ENCODE measurements around the gene ADAMTS9.

ADAMTS9 gene

DNA sequence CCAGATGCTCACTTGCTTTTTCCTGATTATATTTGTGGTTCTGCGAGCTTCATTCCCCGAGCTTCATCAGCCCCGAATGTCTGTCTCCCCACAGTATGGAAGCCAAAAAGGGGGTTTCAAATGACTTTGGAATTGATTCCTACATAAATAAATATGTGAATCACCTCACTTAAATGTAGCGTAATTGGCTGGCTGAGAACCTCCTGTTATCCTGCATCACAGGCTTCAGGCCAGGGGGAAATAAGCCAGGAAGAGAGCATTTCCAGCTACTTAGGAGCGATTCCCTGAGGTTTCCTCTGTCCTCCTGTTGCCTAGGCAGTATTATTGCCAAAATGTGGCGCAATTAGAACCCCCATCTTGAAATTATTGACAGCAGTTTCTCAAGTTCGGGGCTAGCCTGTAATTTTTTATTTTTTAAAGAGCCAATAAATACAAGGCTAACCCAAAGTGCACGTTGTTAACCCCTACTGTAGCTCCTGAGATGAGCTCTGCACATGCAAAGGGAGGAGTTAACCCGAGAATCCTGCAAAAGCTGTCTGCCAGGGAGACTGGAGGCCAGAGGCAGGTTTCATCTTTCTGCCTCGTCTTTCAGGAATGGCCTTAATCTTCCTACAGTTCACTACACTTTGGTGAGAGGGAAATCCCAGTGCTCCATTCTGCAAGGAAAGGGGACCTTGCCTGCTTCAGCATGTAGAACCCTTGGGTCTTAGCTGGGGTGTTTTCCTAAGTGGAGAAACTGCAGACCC lies 148.2 kb downstream of the ADAMTS9 start:
- H3K4me3 ChIP-seq (ENCODE audit: low read depth, low read length), result no peak overlapping the region
- DNase-seq (ENCODE audit: low read depth), result peak; percentile 93
- TF ChIP-seq, protein P1, sequence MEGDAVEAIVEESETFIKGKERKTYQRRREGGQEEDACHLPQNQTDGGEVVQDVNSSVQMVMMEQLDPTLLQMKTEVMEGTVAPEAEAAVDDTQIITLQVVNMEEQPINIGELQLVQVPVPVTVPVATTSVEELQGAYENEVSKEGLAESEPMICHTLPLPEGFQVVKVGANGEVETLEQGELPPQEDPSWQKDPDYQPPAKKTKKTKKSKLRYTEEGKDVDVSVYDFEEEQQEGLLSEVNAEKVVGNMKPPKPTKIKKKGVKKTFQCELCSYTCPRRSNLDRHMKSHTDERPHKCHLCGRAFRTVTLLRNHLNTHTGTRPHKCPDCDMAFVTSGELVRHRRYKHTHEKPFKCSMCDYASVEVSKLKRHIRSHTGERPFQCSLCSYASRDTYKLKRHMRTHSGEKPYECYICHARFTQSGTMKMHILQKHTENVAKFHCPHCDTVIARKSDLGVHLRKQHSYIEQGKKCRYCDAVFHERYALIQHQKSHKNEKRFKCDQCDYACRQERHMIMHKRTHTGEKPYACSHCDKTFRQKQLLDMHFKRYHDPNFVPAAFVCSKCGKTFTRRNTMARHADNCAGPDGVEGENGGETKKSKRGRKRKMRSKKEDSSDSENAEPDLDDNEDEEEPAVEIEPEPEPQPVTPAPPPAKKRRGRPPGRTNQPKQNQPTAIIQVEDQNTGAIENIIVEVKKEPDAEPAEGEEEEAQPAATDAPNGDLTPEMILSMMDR (IDR thresholded peaks at IDR 0.05; ENCODE audit: low read depth, low read length, missing control alignments), result no peak
- in situ Hi-C loops (cut with HindIII; ENCODE audit: low sequenced_read_pairs), result loop anchor here (25.0 kb wide), 1 partner anchor 698 kb away; no protein-coding TSS in a partner anchor

DNA sequence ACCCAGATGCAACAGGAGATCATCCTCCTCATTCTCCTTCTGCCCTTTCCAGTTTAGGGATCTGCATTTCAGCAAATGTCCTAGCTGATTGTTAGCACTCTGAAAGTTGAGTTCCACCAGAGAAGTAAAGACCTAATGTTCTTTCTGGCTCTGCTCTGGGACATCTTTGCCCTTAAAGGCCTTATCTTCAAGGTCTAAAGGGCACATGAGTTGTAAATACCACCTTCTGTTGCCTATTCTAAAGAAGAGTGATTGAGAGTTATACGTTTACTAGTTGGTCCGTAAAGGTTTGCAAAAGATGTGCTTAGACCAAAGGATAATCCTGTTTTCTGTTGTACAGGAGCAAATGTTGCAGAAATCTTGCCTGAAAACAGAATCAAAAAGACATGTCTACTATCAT lies 151.6 kb downstream of the ADAMTS9 start:
- in situ Hi-C loops (cut with HindIII; ENCODE audit: low sequenced_read_pairs), result loop anchor here (25.0 kb wide), 1 partner anchor 701 kb away; no protein-coding TSS in a partner anchor
- TF ChIP-seq, protein P1 (IDR thresholded peaks at IDR 0.05; ENCODE audit: low read depth, low read length, missing control alignments), result no peak
- no peak for DNase-seq (ENCODE audit: low read depth)
- no peak overlapping the region for H3K4me3 ChIP-seq (ENCODE audit: low read depth, low read length)

DNA sequence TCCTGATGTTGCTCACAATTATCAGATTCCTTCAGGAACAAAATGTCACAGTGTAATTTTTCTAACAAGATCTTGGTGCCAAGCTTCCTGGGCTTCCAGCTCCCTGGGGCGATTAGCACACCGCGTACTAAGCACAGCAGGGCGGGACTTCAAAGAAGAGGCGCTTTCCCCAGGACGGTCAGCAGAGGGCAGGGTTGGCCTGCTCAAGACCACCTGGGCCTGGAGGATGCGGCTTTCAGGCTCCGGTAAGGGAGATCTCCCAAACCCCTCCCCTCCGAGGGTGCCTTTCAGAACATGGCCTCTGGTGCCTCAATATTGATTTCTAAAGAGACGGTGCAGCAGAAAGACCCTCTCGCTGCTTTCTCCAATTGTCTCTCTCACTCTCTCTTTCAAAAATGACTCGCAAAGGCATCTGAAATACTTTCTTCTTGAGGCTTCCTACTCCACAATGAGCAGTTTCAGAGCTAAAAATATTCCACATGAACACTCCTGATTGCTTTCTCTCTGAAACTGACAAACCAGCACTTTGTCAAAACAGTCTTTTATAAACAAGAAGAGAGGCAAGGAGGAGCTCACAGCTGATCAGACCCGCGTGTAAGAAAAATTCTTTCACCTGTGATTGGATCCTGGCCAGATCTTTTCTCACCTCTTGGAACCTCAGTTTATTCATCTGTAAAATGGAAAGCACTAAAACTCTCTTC lies 154.0 kb downstream of the ADAMTS9 start:
- in situ Hi-C loops (cut with HindIII; ENCODE audit: low sequenced_read_pairs), result loop anchor here (25.0 kb wide), 1 partner anchor 704 kb away; no protein-coding TSS in a partner anchor
- H3K4me3 ChIP-seq (ENCODE audit: low read depth, low read length), result no peak overlapping the region
- TF ChIP-seq, protein P1 (IDR thresholded peaks at IDR 0.05; ENCODE audit: low read depth, low read length, missing control alignments), result peak; percentile 90
- peak; percentile 85 for DNase-seq (ENCODE audit: low read depth)

DNA sequence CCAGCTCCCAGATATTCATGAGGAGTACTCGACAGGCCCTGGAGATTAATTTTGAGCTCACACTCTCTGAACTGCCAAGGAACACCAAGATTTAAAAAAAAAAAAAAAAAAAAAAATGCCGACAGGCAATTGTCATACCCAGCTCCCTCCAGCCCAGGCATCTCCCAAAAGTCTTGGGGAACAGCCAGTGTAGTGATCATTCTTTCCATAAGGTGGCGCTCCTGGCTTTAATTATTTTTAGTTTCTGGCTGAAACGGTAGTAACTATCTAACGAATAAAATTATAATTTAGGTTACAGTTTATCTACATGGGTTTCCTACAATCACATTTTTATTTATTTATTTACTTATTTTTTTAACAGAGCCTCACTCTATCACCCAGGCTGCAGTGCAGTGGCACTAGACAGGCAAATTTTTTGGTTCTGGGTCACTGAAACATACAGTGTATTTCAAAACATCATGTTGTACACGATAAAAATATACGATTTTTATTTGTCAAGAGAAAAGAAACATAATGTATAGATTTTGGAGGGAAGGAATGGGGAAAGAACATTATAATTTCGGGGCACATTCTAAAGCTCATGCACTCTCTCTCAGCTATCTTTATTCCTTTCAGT lies 157.3 kb downstream of the ADAMTS9 start:
- in situ Hi-C loops (cut with HindIII; ENCODE audit: low sequenced_read_pairs), result loop anchor here (25.0 kb wide), 1 partner anchor 707 kb away; no protein-coding TSS in a partner anchor
- peak; percentile 33 for DNase-seq (ENCODE audit: low read depth)
- no peak overlapping the region for H3K4me3 ChIP-seq (ENCODE audit: low read depth, low read length)
- TF ChIP-seq, protein P1 (IDR thresholded peaks at IDR 0.05; ENCODE audit: low read depth, low read length, missing control alignments), result peak; percentile 69

DNA sequence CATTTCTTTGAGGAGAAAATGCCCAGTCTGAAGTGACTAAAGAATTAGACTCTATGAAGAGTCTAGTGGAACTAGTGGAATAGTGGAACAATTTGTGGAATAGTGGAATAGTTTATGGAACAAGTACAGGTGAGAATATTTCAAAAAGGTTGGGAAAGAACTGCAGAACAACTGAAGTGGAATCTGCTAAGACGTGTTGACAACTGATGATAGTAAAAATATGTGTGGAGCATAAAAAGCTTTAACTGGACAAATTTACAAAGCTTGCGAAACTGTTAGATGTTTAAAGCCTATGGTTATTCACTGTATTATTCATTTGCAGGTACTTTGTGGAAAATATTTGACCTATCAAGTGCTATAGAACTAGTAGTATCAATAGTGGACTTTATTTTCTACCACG lies 164.5 kb downstream of the ADAMTS9 start:
- in situ Hi-C loops (cut with HindIII; ENCODE audit: low sequenced_read_pairs), result no loop called here
- no peak overlapping the region for H3K4me3 ChIP-seq (ENCODE audit: low read depth, low read length)
- DNase-seq (ENCODE audit: low read depth), result no peak
- TF ChIP-seq, protein P1 (IDR thresholded peaks at IDR 0.05; ENCODE audit: low read depth, low read length, missing control alignments), result no peak

DNA sequence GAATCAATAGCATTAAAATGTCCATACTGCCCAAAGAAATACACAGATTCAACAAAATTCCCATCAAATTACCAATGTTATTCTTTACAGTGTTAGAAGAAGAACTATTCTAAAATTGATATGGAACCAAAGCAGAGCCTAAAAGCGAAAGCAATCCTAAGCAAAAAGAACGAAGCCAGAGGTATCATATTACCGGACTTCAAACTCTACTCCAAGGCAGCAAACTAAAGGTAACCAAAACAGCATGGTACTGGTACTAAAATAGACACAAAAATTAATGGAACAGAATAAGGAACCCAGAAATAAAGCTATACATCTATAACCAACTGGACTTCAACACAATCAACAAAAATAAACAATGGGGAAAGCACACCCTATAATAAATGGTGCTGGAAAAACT lies 167.5 kb downstream of the ADAMTS9 start:
- DNase-seq (ENCODE audit: low read depth), result no peak
- in situ Hi-C loops (cut with HindIII; ENCODE audit: low sequenced_read_pairs), result no loop called here
- H3K4me3 ChIP-seq (ENCODE audit: low read depth, low read length), result no peak overlapping the region
- TF ChIP-seq, protein P1 (IDR thresholded peaks at IDR 0.05; ENCODE audit: low read depth, low read length, missing control alignments), result no peak
